Stimulated activated CD4-positive, alpha-beta T cell treated with anti-CD3 and anti-CD28 coated beads, Interleukin-4, amount 100 ng/mL, for 1 hour (primary cell): ENCODE data around the gene LCK.

Experiments used
- DNase-seq: peaks from one replicate; pipeline ENCODE4 v3.0.0-alpha.2; 2020

The LCK gene

GRCh38 chr1:32329931-32330466 lies 78.9 kb downstream of the LCK start:
- DNase-seq, result no peak

GRCh38 chr1:32330558-32331151 lies 79.6 kb downstream of the LCK start:
- DNase-seq, result no peak

GRCh38 chr1:32331549-32331948 lies 80.5 kb downstream of the LCK start:
- DNase-seq, result no peak

GRCh38 chr1:32332290-32333079 lies 81.4 kb downstream of the LCK start:
- no peak for DNase-seq

GRCh38 chr1:32333251-32333963 lies 82.3 kb downstream of the LCK start:
- DNase-seq, result no peak

- no peak for DNase-seq
Observed at GRCh38 chr1:32334274-32334861, 83.3 kb downstream of the LCK start.

- peak; percentile 68 for DNase-seq
Observed at GRCh38 chr1:32334864-32335534, 83.9 kb downstream of the LCK start.

GRCh38 chr1:32335535-32335789 lies 84.4 kb downstream of the LCK start:
- no peak for DNase-seq
